HAP-1 (cell line): ENCODE data around the gene TFG.

ENCODE experiments used
- DNase-seq, 2 experiments: peaks; one replicate each; pipeline ENCODE4 v3.0.0-alpha.2; 2016 to 2020; ENCODE audit warnings: low spot score in 2 of 2
- H3K27me3 ChIP-seq: fragments of 250-450 bp; sonication (Bioruptor Pico); 2 replicates; pipeline ENCODE4 v1.5.1; 2020; ENCODE audit warnings: low read depth, mild to moderate bottlenecking, moderate library complexity
- H3K36me3 ChIP-seq: fragments of 250-450 bp; sonication (Bioruptor Pico); replicated peaks from 2 replicates; pipeline ENCODE4 v1.5.1; 2020; ENCODE audit warnings: mild to moderate bottlenecking
- H3K4me1 ChIP-seq: fragments of 250-450 bp; sonication (Bioruptor Pico); 2 replicates; pipeline ENCODE4 v1.5.1; 2020; ENCODE audit warnings: mild to moderate bottlenecking
- H3K4me3 ChIP-seq: fragments of 250-450 bp; sonication (Bioruptor Pico); 2 replicates; pipeline ENCODE4 v1.5.1; 2020; ENCODE audit warnings: mild to moderate bottlenecking, moderate library complexity
- H3K9me3 ChIP-seq: fragments of 250-450 bp; sonication (Bioruptor Pico); 2 replicates; pipeline ENCODE4 v1.5.1; 2020; ENCODE audit warnings: mild to moderate bottlenecking, moderate library complexity
- in situ Hi-C: fragments of 300-500 bp; cut with MboI; formaldehyde crosslinking; loops from 3 replicates; pipeline ENCODE4 v1.14.3; 2020; ENCODE audit warnings: low sequenced_read_pairs, inconsistent platforms, mixed read lengths

TFG gene

DNA sequence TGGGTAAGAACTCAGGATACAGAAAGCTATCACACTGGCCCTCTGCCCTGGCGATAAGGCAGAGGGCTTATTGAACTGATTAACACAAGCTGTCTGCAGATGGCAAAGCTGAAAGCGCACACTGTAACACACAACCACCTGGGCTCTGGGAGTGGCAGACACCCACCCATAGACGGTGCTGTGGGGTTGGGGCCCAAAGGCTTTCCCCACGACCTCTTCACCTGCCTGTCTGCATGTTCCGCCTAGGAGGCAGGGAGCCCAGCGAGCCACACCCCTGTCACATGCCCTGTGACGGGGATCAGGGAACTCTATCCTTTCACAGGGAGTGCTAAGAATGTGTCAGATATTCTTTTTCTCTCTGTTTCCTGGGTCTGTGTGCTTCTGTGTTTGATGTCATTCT is 12.1 kb upstream of the TFG start:
- Histone ChIP-seq H3K4me1 (peaks cover 15% of the 10 kb centered on the region; the same call in 1 of the 2 replicates), H3K4me3 (no peak overlapping the region), H3K27me3 (no peaks in the 10 kb centered on the region), H3K36me3 (no peaks in the 10 kb centered on the region), H3K9me3 (no peaks in the 10 kb centered on the region)
- in situ Hi-C loops: no loop called here
- no peak for DNase-seq

DNA sequence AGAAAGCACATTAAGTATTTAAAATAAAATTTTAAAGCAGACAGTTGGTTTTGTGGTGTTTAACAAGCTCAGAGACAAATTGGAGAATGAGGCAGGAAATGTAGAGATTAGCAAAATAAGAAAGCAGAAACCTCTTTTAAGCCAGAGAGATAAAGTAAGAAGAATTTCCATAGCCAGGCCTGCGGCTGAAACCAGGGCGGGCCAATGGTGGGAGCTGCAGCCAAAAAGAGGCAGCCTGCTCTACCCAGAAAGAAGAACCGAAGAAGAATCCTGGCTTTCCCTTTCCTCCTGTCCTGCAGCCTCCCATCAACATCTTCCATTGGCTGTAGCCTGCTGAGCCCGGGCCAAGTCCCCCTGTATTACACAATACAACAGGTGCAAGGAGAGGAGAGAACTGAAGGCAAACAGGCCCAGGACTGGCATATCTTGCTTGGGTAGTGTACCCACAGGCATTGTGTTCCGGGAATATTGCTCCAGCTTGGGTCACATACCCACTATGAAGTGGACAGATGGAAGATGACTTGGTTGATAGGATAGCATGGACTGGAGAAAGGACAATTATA is 11.5 kb upstream of the TFG start:
- H3K4me3 ChIP-seq: no peak overlapping the region
- DNase-seq: no peak
- H3K36me3 ChIP-seq: no peaks in the 10 kb centered on the region
- H3K9me3 ChIP-seq: no peaks in the 10 kb centered on the region
- H3K27me3 ChIP-seq: no peaks in the 10 kb centered on the region
- peaks cover 15% of the 10 kb centered on the region; the same call in 1 of the 2 replicates for H3K4me1 ChIP-seq
- in situ Hi-C loops: no loop called here

GRCh38 chr3:100698736-100699135 is 10.6 kb upstream of the TFG start:
- no peaks in the 10 kb centered on the region for H3K9me3 ChIP-seq
- H3K4me1 ChIP-seq: peaks cover 15% of the 10 kb centered on the region; the same call in 1 of the 2 replicates
- no peak overlapping the region for H3K4me3 ChIP-seq
- no peak for DNase-seq
- no peaks in the 10 kb centered on the region for H3K27me3 ChIP-seq
- in situ Hi-C loops: no loop called here
- H3K36me3 ChIP-seq: no peaks in the 10 kb centered on the region

GRCh38 chr3:100700708-100701107 is 8.6 kb upstream of the TFG start:
- H3K4me3 ChIP-seq: no peak overlapping the region
- H3K4me1 ChIP-seq: peaks cover 6% of the 10 kb centered on the region; the same call in 1 of the 2 replicates
- H3K27me3 ChIP-seq: no peaks in the 10 kb centered on the region
- in situ Hi-C loops: no loop called here
- no peaks in the 10 kb centered on the region for H3K9me3 ChIP-seq
- DNase-seq: no peak
- H3K36me3 ChIP-seq: no peaks in the 10 kb centered on the region

GRCh38 chr3:100702082-100702979 is 7.0 kb upstream of the TFG start:
- Histone ChIP-seq H3K4me3 (no peak overlapping the region), H3K9me3 (no peaks in the 10 kb centered on the region), H3K27me3 (no peaks in the 10 kb centered on the region), H3K4me1 (no peaks in the 10 kb centered on the region), H3K36me3 (no peaks in the 10 kb centered on the region)
- DNase-seq: no peak
- in situ Hi-C loops: no loop called here

DNA sequence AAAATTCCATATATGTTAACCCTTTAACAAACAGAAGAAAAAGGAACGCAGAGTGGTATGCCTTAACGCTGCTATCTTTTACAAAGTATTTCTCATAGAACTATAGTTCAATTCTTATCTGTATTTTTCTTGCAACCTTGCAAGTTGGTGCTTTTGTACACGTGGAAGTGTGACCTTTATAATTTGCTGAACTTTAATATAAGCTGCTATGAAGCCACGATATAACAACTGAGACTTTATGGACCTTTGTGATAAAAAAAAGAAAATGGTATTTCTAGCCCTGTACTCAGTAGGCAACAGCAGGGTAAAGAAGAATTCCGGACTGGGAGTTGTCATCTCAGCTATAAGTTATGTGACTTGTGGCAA is 6.3 kb upstream of the TFG start:
- Histone ChIP-seq H3K36me3 (no peaks in the 10 kb centered on the region), H3K4me3 (no peak overlapping the region), H3K9me3 (no peaks in the 10 kb centered on the region), H3K27me3 (no peaks in the 10 kb centered on the region), H3K4me1 (no peaks in the 10 kb centered on the region)
- in situ Hi-C loops: no loop called here
- no peak for DNase-seq

DNA sequence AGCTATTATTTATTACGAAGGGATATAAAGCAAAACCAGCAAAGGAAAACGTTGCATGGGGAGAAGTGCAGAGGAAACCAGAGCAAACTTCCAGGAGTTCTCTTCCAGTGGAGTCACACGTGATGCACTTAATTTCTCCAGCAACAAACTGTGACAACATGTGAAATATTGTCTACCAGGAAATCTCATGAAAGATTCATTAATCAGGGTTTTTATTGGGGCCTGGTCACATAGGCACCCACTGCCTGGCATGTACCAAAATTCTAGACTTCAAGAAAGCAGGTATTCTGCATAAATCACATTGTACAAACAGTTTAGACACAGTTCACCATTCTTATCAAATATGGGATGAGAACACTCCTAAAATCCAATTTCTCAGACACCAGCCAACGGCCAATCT is 5.4 kb upstream of the TFG start:
- no peak for DNase-seq
- Histone ChIP-seq H3K36me3 (no peaks in the 10 kb centered on the region), H3K4me3 (no peak overlapping the region), H3K9me3 (no peaks in the 10 kb centered on the region), H3K27me3 (no peaks in the 10 kb centered on the region), H3K4me1 (no peaks in the 10 kb centered on the region)
- in situ Hi-C loops: no loop called here

DNA sequence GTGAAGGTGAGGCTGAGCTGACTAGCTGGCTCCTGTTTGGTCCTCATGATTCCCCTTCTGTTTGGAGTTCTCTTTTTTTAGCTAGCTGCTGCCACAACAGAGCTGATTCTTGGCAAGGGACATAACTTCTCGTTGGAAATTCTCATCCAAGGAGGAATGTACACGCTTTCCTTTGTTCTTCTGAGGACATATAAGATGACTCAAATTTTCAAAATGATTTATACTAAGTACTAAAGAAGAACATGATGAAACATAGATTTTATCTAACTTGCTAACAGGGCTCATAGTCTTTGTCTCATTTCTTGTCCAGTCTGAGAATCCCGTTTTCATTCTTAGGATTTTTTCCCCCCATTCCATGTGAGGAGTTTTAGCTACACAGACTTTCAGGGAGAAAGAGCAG is 2.9 kb upstream of the TFG start:
- H3K36me3 ChIP-seq: peaks cover 4% of the 10 kb centered on the region; the same call in 1 of the 2 replicates
- H3K9me3 ChIP-seq: no peaks in the 10 kb centered on the region
- H3K4me3 ChIP-seq: no peak overlapping the region
- in situ Hi-C loops: no loop called here
- DNase-seq: no peak
- H3K4me1 ChIP-seq: 0 out of 2 replicates have a peak, but pooled peaks cover 2% of the 10 kb centered on the region
- H3K27me3 ChIP-seq: no peaks in the 10 kb centered on the region

DNA sequence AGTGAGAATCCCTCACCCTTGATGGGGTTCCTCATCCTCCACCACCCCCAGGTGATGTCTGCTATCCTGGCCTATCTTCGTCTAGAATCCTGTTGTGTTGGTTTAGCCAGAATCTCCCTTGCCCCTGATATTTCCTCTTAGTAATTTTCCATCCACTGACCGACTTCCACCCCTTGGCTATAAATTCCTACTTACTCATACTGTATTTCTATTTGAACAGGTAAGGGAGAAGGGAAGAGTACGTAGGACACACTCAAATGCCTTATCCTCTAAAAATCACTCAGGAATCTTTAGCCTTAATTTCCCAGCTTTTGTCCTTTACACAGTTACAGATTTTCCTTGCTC is 678 bp upstream of the TFG start:
- peaks cover 2% of the 10 kb centered on the region; the same call in 1 of the 2 replicates for H3K4me1 ChIP-seq
- peaks cover 15% of the 10 kb centered on the region for H3K36me3 ChIP-seq
- in situ Hi-C loops: no loop called here
- no peaks in the 10 kb centered on the region for H3K9me3 ChIP-seq
- no peaks in the 10 kb centered on the region for H3K27me3 ChIP-seq
- H3K4me3 ChIP-seq: peak overlapping the region; percentile 59
- no peak for DNase-seq

- H3K27me3 ChIP-seq: no peaks in the 10 kb centered on the region
- H3K36me3 ChIP-seq: peaks cover 20% of the 10 kb centered on the region
- in situ Hi-C loops: no loop called here
- peak overlapping the region; percentile 59 for H3K4me3 ChIP-seq
- DNase-seq: peak; percentile 25 to 67
- peaks cover 2% of the 10 kb centered on the region; the same call in 1 of the 2 replicates for H3K4me1 ChIP-seq
- no peaks in the 10 kb centered on the region for H3K9me3 ChIP-seq
Observed at GRCh38 chr3:100709842-100710260, 557 bp downstream of the TFG start.

- Histone ChIP-seq H3K27me3 (no peaks in the 10 kb centered on the region), H3K36me3 (peaks cover 25% of the 10 kb centered on the region), H3K4me3 (peak overlapping the region; percentile 59), H3K9me3 (no peaks in the 10 kb centered on the region), H3K4me1 (peaks cover 2% of the 10 kb centered on the region; the same call in 1 of the 2 replicates)
- peak; percentile 59 to 78 for DNase-seq
- in situ Hi-C loops: no loop called here
Observed at GRCh38 chr3:100710261-100710968, 1.1 kb downstream of the TFG start.

GRCh38 chr3:100715176-100715575 is 5.9 kb downstream of the TFG start:
- peaks cover 7% of the 10 kb centered on the region for H3K4me1 ChIP-seq
- in situ Hi-C loops: no loop called here
- H3K4me3 ChIP-seq: no peak overlapping the region
- no peaks in the 10 kb centered on the region for H3K9me3 ChIP-seq
- no peaks in the 10 kb centered on the region for H3K27me3 ChIP-seq
- no peak for DNase-seq
- H3K36me3 ChIP-seq: peaks cover 51% of the 10 kb centered on the region

- in situ Hi-C loops: no loop called here
Observed at GRCh38 chr3:100717063-100717462, 7.8 kb downstream of the TFG start.

More at GRCh38 chr3:100717063-100717462, 7.8 kb downstream of the TFG start:
- peaks cover 57% of the 10 kb centered on the region for H3K36me3 ChIP-seq
- no peak overlapping the region for H3K4me3 ChIP-seq
- no peaks in the 10 kb centered on the region for H3K9me3 ChIP-seq
- H3K27me3 ChIP-seq: no peaks in the 10 kb centered on the region
- H3K4me1 ChIP-seq: peaks cover 5% of the 10 kb centered on the region
- DNase-seq: no peak
